IMR-90 (cell line): ENCODE data around the gene INO80D. TPM values are rescaled to one million over a fixed set of nuclear protein-coding genes. Genes with fewer than 3 reads are reported as not detected.
"Not testable (repeated sequence)": the region's sequence is repeated elsewhere in the genome, so short reads cannot be mapped to it uniquely, and the experiment has no call there.

ENCODE experiments used
- ATAC-seq: fragments of 200-7000 bp; cut with Tn5 transposase; 2 replicates; pipeline ENCODE4 v1.9.1; 2020; ENCODE audit warnings: low read depth, mild to moderate bottlenecking, moderate library complexity
- BruUV-seq: library from RNA; stranded (reverse); fragments of 400-500 nt; replicated peaks from 2 replicates; lab custom pipeline; 2021; lab: Mats Ljungman, UMichigan
- CTCF ChIA-PET: fragments of 300-600 bp; formaldehyde crosslinking; extraction: SDS; loops from one replicate; lab custom pipeline; 2021; ENCODE audit warnings: antibody characterized with exemption; lab: Yijun Ruan, JAX
- POLR2A ChIA-PET: fragments of 300-600 bp; sonication (Branson Sonifier 250); formaldehyde crosslinking; loops from one replicate; lab custom pipeline; 2022; ENCODE audit warnings: antibody characterized with exemption; ENCODE audit not compliant: unreplicated experiment; lab: Charles Lee
- DNase-seq: peaks from one replicate; pipeline ENCODE4 v3.0.0; 2013
- H2AFZ ChIP-seq: replicated peaks from 2 replicates; pipeline ENCODE3; 2013; ENCODE audit warnings: low read length, mild to moderate bottlenecking; ENCODE audit not compliant: poor library complexity
- H2AK5ac ChIP-seq: 2 replicates; pipeline ENCODE4 v1.6.1; 2013; ENCODE audit warnings: low read depth, low read length, inconsistent platforms
- H2AK9ac ChIP-seq: replicated peaks from 2 replicates; pipeline ENCODE3; 2013; ENCODE audit warnings: mild to moderate bottlenecking, low read depth, low read length, moderate library complexity; ENCODE audit not compliant: poor library complexity
- H2BK120ac ChIP-seq: 2 replicates; pipeline ENCODE4 v1.6.1; 2013; ENCODE audit warnings: low read depth, low read length, inconsistent platforms
- H2BK15ac ChIP-seq: 3 replicates; pipeline ENCODE4 v1.6.1; 2013; ENCODE audit warnings: low read depth, low read length, inconsistent platforms
- H2BK20ac ChIP-seq: 2 replicates; pipeline ENCODE4 v1.6.1; 2013; ENCODE audit warnings: low read depth, mild to moderate bottlenecking, inconsistent platforms, low read length, moderate library complexity
- H2BK5ac ChIP-seq: 2 replicates; pipeline ENCODE4 v1.6.1; 2013; ENCODE audit warnings: mild to moderate bottlenecking, low read depth, low read length, inconsistent platforms; ENCODE audit not compliant: poor library complexity, severe bottlenecking
- H3K14ac ChIP-seq: replicated peaks from 2 replicates; pipeline ENCODE4 v1.6.1; 2013; ENCODE audit warnings: low read depth, low read length, inconsistent platforms
- H3K18ac ChIP-seq: 2 replicates; pipeline ENCODE4 v1.6.1; 2013; ENCODE audit warnings: low read depth, low read length, control low read depth
- H3K23ac ChIP-seq: 2 replicates; pipeline ENCODE4 v1.6.1; 2013; ENCODE audit warnings: low read depth, low read length, inconsistent platforms
- H3K27ac ChIP-seq: 2 replicates; pipeline ENCODE4 v1.5.1; 2013; ENCODE audit warnings: mild to moderate bottlenecking, control low read depth, low read length; ENCODE audit not compliant: insufficient read depth
- H3K27me3 ChIP-seq: 2 replicates; pipeline ENCODE4 v1.6.1; 2013; ENCODE audit warnings: low read length; ENCODE audit not compliant: control insufficient read depth, insufficient read depth
- H3K36me3 ChIP-seq: 2 replicates; pipeline ENCODE4 v1.6.1; 2013; ENCODE audit warnings: low read length, mixed read lengths; ENCODE audit not compliant: control insufficient read depth, insufficient read depth
- H3K4ac ChIP-seq: 2 replicates; pipeline ENCODE4 v1.6.1; 2013; ENCODE audit warnings: low read depth, low read length, inconsistent platforms
- H3K4me1 ChIP-seq: 2 replicates; pipeline ENCODE4 v1.6.1; 2013; ENCODE audit warnings: low read length, mixed read lengths; ENCODE audit not compliant: control insufficient read depth, insufficient read depth
- H3K4me2 ChIP-seq: 2 replicates; pipeline ENCODE4 v1.6.1; 2013; ENCODE audit warnings: low read depth, mild to moderate bottlenecking, control low read depth, low read length, moderate library complexity
- H3K4me3 ChIP-seq: 2 replicates; pipeline ENCODE4 v1.5.1; 2013; ENCODE audit warnings: low read depth, mild to moderate bottlenecking, control low read depth, low read length, moderate library complexity; ENCODE audit not compliant: insufficient read depth
- H3K56ac ChIP-seq: 2 replicates; pipeline ENCODE4 v1.6.1; 2013; ENCODE audit warnings: low read length, inconsistent platforms; ENCODE audit not compliant: insufficient read depth; ENCODE audit errors: extremely low read depth
- H3K79me1 ChIP-seq, 2 experiments: 2 replicates each; pipeline ENCODE4 v1.6.1; 2013; ENCODE audit warnings: low read length in 2 of 2, inconsistent platforms in 1 of 2, low read depth in 1 of 2
- H3K9ac ChIP-seq: 2 replicates; pipeline ENCODE4 v1.6.1; 2013; ENCODE audit warnings: low read depth, low read length, control low read depth
- H3K9me1 ChIP-seq: 2 replicates; pipeline ENCODE4 v1.6.1; 2013; ENCODE audit warnings: low read length, inconsistent platforms; ENCODE audit not compliant: insufficient read depth
- H3K9me3 ChIP-seq: 2 replicates; pipeline ENCODE4 v1.6.1; 2013; ENCODE audit warnings: low read length; ENCODE audit not compliant: control insufficient read depth, insufficient read depth
- H4K20me1 ChIP-seq: 2 replicates; pipeline ENCODE4 v1.6.1; 2013; ENCODE audit warnings: low read length, inconsistent platforms; ENCODE audit not compliant: insufficient read depth
- H4K5ac ChIP-seq: 2 replicates; pipeline ENCODE4 v1.6.1; 2013; ENCODE audit warnings: mild to moderate bottlenecking, low read depth, low read length, control low read depth
- H4K8ac ChIP-seq, 2 experiments: 2 replicates each; pipeline ENCODE4 v1.6.1; 2013; ENCODE audit warnings: low read depth in 2 of 2, low read length in 2 of 2, control low read depth in 1 of 2, inconsistent platforms in 1 of 2
- H4K91ac ChIP-seq: 2 replicates; pipeline ENCODE4 v1.6.1; 2013; ENCODE audit warnings: low read depth, low read length, inconsistent platforms; ENCODE audit not compliant: insufficient read depth
- BHLHE40 ChIP-seq: fragments of 150-350 bp; IDR thresholded peaks from 2 replicates; pipeline ENCODE4 v1.6.1; 2016; ENCODE audit warnings: mild to moderate bottlenecking, low read depth, low read length
- NFE2L2 ChIP-seq: fragments of 150-350 bp; IDR thresholded peaks from 2 replicates; pipeline ENCODE4 v1.6.1; 2016; ENCODE audit warnings: low read depth, mild to moderate bottlenecking, low read length
- POLR2A ChIP-seq: IDR thresholded peaks from 2 replicates; pipeline ENCODE4 v1.6.1; 2012; ENCODE audit warnings: mild to moderate bottlenecking, low read depth, low read length
- RCOR1 ChIP-seq: IDR thresholded peaks from 2 replicates; pipeline ENCODE4 v1.6.1; 2012; ENCODE audit warnings: mild to moderate bottlenecking, low read length, improper control_type of control experiment; ENCODE audit not compliant: insufficient replicate concordance
- SMC3 ChIP-seq: fragments of 150-350 bp; IDR thresholded peaks from 2 replicates; pipeline ENCODE4 v1.6.1; 2016; ENCODE audit warnings: low read depth, mild to moderate bottlenecking, antibody characterized with exemption, low read length, moderate library complexity
- WGBS, 2 experiments: methylation state at CpG; one replicate each; pipeline versions ENCODE4 v1.1.5 to v1.1.7; 2013; ENCODE audit warnings: missing lambda C conversion rate in 2 of 2; ENCODE audit not compliant: insufficient read length in 1 of 2; ENCODE audit errors: extremely low coverage in 2 of 2; 5-methylcytosine and 5-hydroxymethylcytosine counted together
- dilution Hi-C: fragments of 300-500 bp; cut with HindIII; formaldehyde crosslinking; loops from one replicate; pipeline ENCODE4 v1.14.3; 2018; ENCODE audit warnings: low sequenced_read_pairs; ENCODE audit not compliant: unreplicated experiment
- in situ Hi-C: fragments of 300-500 bp; cut with MboI; formaldehyde crosslinking; loops from 3 replicates; pipeline ENCODE4 v1.14.3; 2019; ENCODE audit warnings: low sequenced_read_pairs, inconsistent platforms, mixed read lengths
- intact Hi-C: fragments of 100-400 bp; cut with micrococcal nuclease; formaldehyde crosslinking; loops from 2 replicates; pipeline ENCODE4 v1.10.0; 2022
- polyA plus RNA-seq, 3 experiments: library from polyadenylated mRNA; depleted of rRNA; stranded (reverse); fragments of >200 nt; gene quantifications; 2 replicates each; pipeline ENCODE4 v1.2.3, GENCODE V29; 2012; ENCODE audit warnings: low replicate concordance in 1 of 3
- total RNA-seq: library from RNA; depleted of rRNA; stranded (reverse); fragments of >200 nt; gene quantifications from 2 replicates; pipeline ENCODE4 v1.2.3, GENCODE V29; 2012
- TF ChIP-seq, protein P1 (sequence below): conservative IDR thresholded peaks from 2 replicates; pipeline ENCODE4 v1.5.1; 2012; ENCODE audit warnings: mild to moderate bottlenecking, low read depth, low read length, improper control_type of control experiment

INO80D gene
- total and polyA plus RNA-seq, 2 of the 4 experiments (the other 2 are of a cell fraction), result 0.79 to 4.5 TPM

DNA sequence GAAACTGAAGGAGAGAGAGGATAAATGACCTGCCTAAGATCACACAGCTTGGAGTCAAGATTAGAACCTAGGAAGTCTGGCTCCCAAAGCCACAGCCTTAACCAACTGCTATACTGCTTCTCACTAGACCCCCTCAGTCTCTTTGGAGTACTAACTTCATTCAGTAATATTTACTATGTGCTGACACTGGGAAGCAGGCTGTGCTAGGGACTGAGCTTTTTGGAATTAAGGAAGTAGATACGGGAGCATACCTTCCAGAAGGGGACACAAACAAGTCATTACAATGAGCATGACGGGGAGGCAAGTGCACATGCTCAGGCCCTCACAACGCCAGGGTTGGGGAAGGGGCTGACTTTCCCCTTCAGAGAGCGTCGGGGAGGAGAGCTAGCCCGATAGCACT, 97.7 kb downstream of the INO80D start:
- Histone ChIP-seq H2BK5ac (no peak overlapping the region), H3K79me1 (no peaks in the 10 kb centered on the region), H3K9me1 (peaks cover 5% of the 10 kb centered on the region; the same call in 1 of the 2 replicates), H3K9me3 (no peaks in the 10 kb centered on the region), H3K23ac (no peak overlapping the region), H3K4me1 (no peaks in the 10 kb centered on the region), H3K4me2 (no peak overlapping the region), H3K27me3 (no peaks in the 10 kb centered on the region), H3K18ac (no peak overlapping the region), H2AFZ (no peak overlapping the region), H4K5ac (no peak overlapping the region), H2BK120ac (no peak overlapping the region), H3K4ac (no peak overlapping the region), H2BK20ac (no peak overlapping the region), H3K14ac (no peak overlapping the region), H3K4me3 (no peak overlapping the region), H2AK9ac (no peak overlapping the region), H4K91ac (no peak overlapping the region), H3K27ac (no peak overlapping the region), H4K8ac (no peak overlapping the region), H3K56ac (no peak overlapping the region), H3K9ac (no peak overlapping the region), H4K20me1 (no peaks in the 10 kb centered on the region), H2BK15ac (no peak overlapping the region), H3K36me3 (0 out of 2 replicates have a peak, but pooled peaks cover 1% of the 10 kb centered on the region), H2AK5ac (no peak overlapping the region)
- 89% methylated on average over 2 of the region's 6 CpGs; no CpG with 5 or more reads in 1 of the 2 experiments for WGBS, 2 experiments
- DNase-seq (no peak), ATAC-seq (no peak)
- dilution Hi-C loops (no loop called here), in situ Hi-C loops (no loop called here), intact Hi-C loops (no loop called here)
- POLR2A ChIA-PET, result no interaction called here
- CTCF ChIA-PET, result no interaction called here
- TF ChIP-seq RCOR1 (no peak), NFE2L2 (no peak), BHLHE40 (no peak), SMC3 (no peak), POLR2A (no peak)
- TF ChIP-seq, protein P1, sequence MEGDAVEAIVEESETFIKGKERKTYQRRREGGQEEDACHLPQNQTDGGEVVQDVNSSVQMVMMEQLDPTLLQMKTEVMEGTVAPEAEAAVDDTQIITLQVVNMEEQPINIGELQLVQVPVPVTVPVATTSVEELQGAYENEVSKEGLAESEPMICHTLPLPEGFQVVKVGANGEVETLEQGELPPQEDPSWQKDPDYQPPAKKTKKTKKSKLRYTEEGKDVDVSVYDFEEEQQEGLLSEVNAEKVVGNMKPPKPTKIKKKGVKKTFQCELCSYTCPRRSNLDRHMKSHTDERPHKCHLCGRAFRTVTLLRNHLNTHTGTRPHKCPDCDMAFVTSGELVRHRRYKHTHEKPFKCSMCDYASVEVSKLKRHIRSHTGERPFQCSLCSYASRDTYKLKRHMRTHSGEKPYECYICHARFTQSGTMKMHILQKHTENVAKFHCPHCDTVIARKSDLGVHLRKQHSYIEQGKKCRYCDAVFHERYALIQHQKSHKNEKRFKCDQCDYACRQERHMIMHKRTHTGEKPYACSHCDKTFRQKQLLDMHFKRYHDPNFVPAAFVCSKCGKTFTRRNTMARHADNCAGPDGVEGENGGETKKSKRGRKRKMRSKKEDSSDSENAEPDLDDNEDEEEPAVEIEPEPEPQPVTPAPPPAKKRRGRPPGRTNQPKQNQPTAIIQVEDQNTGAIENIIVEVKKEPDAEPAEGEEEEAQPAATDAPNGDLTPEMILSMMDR, result no peak
- BruUV-seq, result no TSS peak

DNA sequence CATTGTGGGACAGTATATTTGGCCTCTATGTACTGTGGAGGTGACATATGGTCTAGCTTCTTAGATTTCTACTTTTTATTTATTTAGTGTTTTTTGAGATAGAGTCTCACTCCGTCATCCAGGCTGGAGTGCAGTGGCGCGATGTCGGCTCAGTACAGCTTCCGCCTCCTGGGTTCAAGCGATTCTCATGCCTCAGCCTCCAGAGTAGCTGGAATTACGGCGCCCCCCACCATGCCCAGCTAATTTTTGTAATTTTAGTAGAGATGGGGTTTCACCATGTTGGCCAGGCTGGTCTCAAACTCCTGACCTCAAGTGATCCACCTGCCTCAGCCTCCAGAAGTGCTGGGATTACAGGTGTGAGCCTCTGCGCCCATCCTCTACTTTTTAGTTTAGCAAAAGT, 99.6 kb downstream of the INO80D start:
- H3K4me3 ChIP-seq, H3K4me2 ChIP-seq, H3K9ac ChIP-seq, DNase-seq, H4K5ac ChIP-seq, H3K18ac ChIP-seq, H4K20me1 ChIP-seq, H2AK5ac ChIP-seq, H3K27me3 ChIP-seq, H3K79me1 ChIP-seq, H3K27ac ChIP-seq, H2BK120ac ChIP-seq, H2AK9ac ChIP-seq, H2BK15ac ChIP-seq, H3K36me3 ChIP-seq, H2BK20ac ChIP-seq, H3K4ac ChIP-seq, H3K9me1 ChIP-seq, in situ Hi-C loops, H3K4me1 ChIP-seq, H2BK5ac ChIP-seq, BruUV-seq, CTCF ChIA-PET, H2AFZ ChIP-seq, H3K9me3 ChIP-seq, H4K91ac ChIP-seq, H3K23ac ChIP-seq, dilution Hi-C loops, H3K56ac ChIP-seq, H4K8ac ChIP-seq, ATAC-seq, H3K14ac ChIP-seq, intact Hi-C loops: not testable (repeated sequence)
- WGBS, 2 experiments, result 96% methylated on average over 4 of the region's 9 CpGs; no CpG with 5 or more reads in 1 of the 2 experiments
- POLR2A ChIA-PET, result interaction anchor here (0.6 kb wide), 1 partner anchor 52 kb away, joined by 4 read pairs; no protein-coding TSS in a partner anchor
